Left lung (tissue), 10 donors: ENCODE data around the gene PLIN3. TPM values are rescaled to one million over a fixed set of nuclear protein-coding genes. Genes with fewer than 3 reads are reported as not detected.
"Not testable (repeated sequence)": the region's sequence is repeated elsewhere in the genome, so short reads cannot be mapped to it uniquely, and the experiment has no call there.

Experiments used
- ATAC-seq: fragments of 200-7000 bp; cut with Tn5 transposase; one replicate; pipeline ENCODE4 v1.9.1; 2020; ENCODE audit warnings: moderate library complexity
- DNase-seq, 4 donors: peaks; one replicate each; pipeline ENCODE4 v3.0.0-alpha.2; 2013 to 2020
- H3K27ac ChIP-seq, 2 donors: fragments of 200-600 bp; sonication (generic) in 1 of 2; one replicate each; pipeline versions ENCODE4 v1.5.0 to v1.8.0; 2020 to 2021
- H3K27me3 ChIP-seq, 2 donors: fragments of 200-600 bp; sonication (generic) in 1 of 2; one replicate each; pipeline versions ENCODE4 v1.5.0 to v1.8.0; 2020 to 2021
- H3K36me3 ChIP-seq, 2 donors: fragments of 200-600 bp; sonication (generic) in 1 of 2; one replicate each; pipeline versions ENCODE4 v1.5.0 to v1.8.0; 2020 to 2021
- H3K4me1 ChIP-seq, 2 donors: fragments of 200-600 bp; one replicate each; pipeline ENCODE4 v1.8.0; 2021
- H3K4me3 ChIP-seq, 2 donors: fragments of 200-600 bp; sonication (generic) in 1 of 2; one replicate each; pipeline versions ENCODE4 v1.5.0 to v1.8.0; 2020 to 2021; ENCODE audit warnings: mild to moderate bottlenecking in 1 of 2
- H3K9me3 ChIP-seq, 2 donors: fragments of 200-600 bp; sonication (generic) in 1 of 2; one replicate each; pipeline versions ENCODE4 v1.5.0 to v1.8.0; 2020 to 2021
- CTCF ChIP-seq, 2 donors: fragments of 200-600 bp; sonication (generic) in 1 of 2; IDR thresholded peaks; one replicate each; pipeline versions ENCODE4 v1.5.0 to v1.8.0; 2021; ENCODE audit warnings: antibody characterized with exemption in 2 of 2
- intact Hi-C, 2 donors: fragments of 100-400 bp; cut with DNase I; formaldehyde crosslinking; loops; one replicate each; pipeline versions ENCODE4 v1.11.2 to v1.14.2; 2022
- polyA plus RNA-seq, 6 donors: library from polyadenylated mRNA; unstranded; fragments of 120-200 nt; gene quantifications; one replicate each; pipeline ENCODE4 v1.2.1, GENCODE V29; 2013; ENCODE audit not compliant: insufficient read length in 6 of 6
- total RNA-seq, 2 donors: library from RNA; stranded (reverse); fragmentation: NEBNext Ultra II Directional; extraction: Animal tissue kit (Norgen Biotek cat#: 25700); gene quantifications; one replicate each; pipeline ENCODE4 v1.2.1, GENCODE V29; 2021
- donor health status: DM: no; HTN: yes; CAD: no.
- donor health status: DM: no; HTN: no; CAD: no.

PLIN3 gene
- total and polyA plus RNA-seq, 8 donors = 37.9 to 71.7 (median 47.7) TPM

GRCh38 chr19:4806384-4806783 lies 61.1 kb downstream of the PLIN3 start:
- Histone ChIP-seq H3K36me3 (no peaks in the 10 kb centered on the region), H3K27me3 (no peaks in the 10 kb centered on the region), H3K27ac (peak overlapping the region; percentile 33 to 76), H3K9me3 (no peaks in the 10 kb centered on the region), H3K4me1 (peaks cover 0 to 43% of the 10 kb centered on the region in 2 donors), H3K4me3 (no peak overlapping the region)
- DNase-seq (no peak), ATAC-seq (no peak)
- intact Hi-C loops = loop anchor here in 1 of 2 donors (10.0 kb wide), 1 partner anchor 228 kb away; no protein-coding TSS in a partner anchor
- TF ChIP-seq CTCF (IDR thresholded peaks at IDR 0.05) = no peak

DNA sequence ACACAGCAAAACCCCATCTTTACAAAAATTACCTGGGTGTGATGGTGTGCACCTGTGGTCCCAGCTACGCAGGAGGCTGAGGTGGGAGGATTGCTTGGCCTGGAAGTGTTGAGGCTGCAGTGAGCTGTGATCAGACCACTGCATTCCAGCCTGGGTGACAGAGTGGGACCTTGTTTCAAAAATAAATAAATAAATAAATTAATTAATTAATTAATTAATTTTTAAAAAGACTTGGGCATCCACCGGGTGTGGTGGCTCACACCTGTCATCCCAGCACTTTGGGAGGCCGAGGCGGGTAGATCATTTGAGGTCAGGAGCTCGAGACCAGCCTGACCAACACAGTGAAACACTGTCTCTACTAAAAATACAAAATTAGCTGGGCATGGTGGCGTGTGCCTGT lies 62.3 kb downstream of the PLIN3 start:
- not testable (repeated sequence) for H3K27ac ChIP-seq, H3K9me3 ChIP-seq, H3K4me3 ChIP-seq, H3K27me3 ChIP-seq, ATAC-seq, DNase-seq, H3K36me3 ChIP-seq
- intact Hi-C loops = loop anchor here in 1 of 2 donors (10.0 kb wide), 1 partner anchor 230 kb away; no protein-coding TSS in a partner anchor
- peaks cover under 1 to 35% of the 10 kb centered on the region in 2 donors for H3K4me1 ChIP-seq

DNA sequence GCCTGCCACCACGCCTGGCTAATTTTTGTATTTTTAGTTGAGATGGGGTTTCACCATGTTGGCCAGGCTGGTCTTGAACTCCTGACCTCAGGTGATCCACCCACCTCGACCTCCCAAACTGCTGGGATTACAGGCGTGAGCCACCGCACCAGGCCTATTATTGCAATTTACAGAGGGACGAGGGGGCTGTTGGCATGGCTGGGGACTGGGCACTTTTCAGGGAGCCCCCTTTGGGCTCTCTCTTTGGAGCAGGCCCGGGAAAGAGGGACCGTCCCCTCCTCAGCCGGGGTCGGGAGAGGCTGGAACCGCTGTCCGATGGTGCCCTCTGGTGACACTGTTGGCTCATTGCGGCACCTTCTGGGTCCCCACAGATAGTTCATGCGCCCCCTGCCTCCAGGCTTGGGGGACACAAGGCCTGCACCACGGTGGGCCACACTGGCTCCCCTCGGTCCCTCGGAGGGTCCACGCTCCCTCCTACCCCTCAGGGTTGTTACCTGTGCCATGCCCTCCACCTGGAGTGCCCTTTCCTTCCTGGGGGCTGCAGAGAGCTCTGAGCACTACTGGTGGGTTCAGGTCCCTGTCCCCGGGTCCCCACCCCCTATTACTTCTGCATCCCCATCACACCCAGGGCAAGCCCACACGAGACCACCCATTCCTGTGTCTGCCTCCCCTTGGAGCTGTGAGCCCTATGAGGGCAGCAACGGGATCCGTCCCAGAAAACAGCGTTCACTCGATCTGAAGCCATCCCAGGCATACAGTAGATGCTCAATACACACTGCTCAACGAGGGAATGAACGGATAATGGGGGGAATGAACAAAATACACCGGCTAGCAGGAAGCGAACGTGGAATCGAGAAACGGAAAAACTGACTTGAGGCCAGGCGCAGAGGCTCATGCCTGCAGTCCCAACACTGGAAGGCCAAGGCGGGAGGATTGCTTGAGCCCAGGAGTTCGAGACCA lies 63.5 kb downstream of the PLIN3 start:
- no peak overlapping the region for H3K4me3 ChIP-seq
- H3K4me1 ChIP-seq = peaks cover 3 to 25% of the 10 kb centered on the region in 2 donors
- TF ChIP-seq CTCF (IDR thresholded peaks at IDR 0.05) = peak; percentile 59 to 69
- H3K27me3 ChIP-seq = no peaks in the 10 kb centered on the region
- peak; percentile 58 for ATAC-seq
- H3K36me3 ChIP-seq = peaks cover 0 to 3% of the 10 kb centered on the region in 2 donors
- peak in 3 of 4 donors; percentile 54 to 87 (median 64) for DNase-seq
- H3K27ac ChIP-seq = no peak overlapping the region
- intact Hi-C loops = loop anchor here in 1 of 2 donors (10.0 kb wide), 1 partner anchor 231 kb away; no protein-coding TSS in a partner anchor
- no peaks in the 10 kb centered on the region for H3K9me3 ChIP-seq

GRCh38 chr19:4802711-4803110 lies 64.8 kb downstream of the PLIN3 start:
- H3K27me3 ChIP-seq = no peaks in the 10 kb centered on the region
- no peak overlapping the region for H3K4me3 ChIP-seq
- H3K27ac ChIP-seq = no peak overlapping the region
- TF ChIP-seq CTCF (IDR thresholded peaks at IDR 0.05) = no peak
- DNase-seq = no peak
- ATAC-seq = no peak
- intact Hi-C loops = loop anchor here in 1 of 2 donors (10.0 kb wide), 1 partner anchor 232 kb away; no protein-coding TSS in a partner anchor
- H3K36me3 ChIP-seq = peaks cover 0 to 9% of the 10 kb centered on the region in 2 donors
- peaks cover 3 to 15% of the 10 kb centered on the region in 2 donors for H3K4me1 ChIP-seq
- no peaks in the 10 kb centered on the region for H3K9me3 ChIP-seq

GRCh38 chr19:4801085-4801619 lies 66.3 kb downstream of the PLIN3 start:
- Histone ChIP-seq H3K36me3 (peaks cover 0 to 22% of the 10 kb centered on the region in 2 donors), H3K27ac (no peak overlapping the region), H3K4me1 (peaks cover 3 to 7% of the 10 kb centered on the region in 2 donors), H3K4me3 (no peak overlapping the region), H3K9me3 (no peaks in the 10 kb centered on the region), H3K27me3 (no peaks in the 10 kb centered on the region)
- ATAC-seq (no peak), DNase-seq (no peak)
- intact Hi-C loops = loop anchor here in 1 of 2 donors (10.0 kb wide), 1 partner anchor 234 kb away; no protein-coding TSS in a partner anchor
- TF ChIP-seq CTCF (IDR thresholded peaks at IDR 0.05) = no peak
